HCT116 (cell line): ENCODE measurements around the gene LYVE1.

Experiments used
- CEBPB ChIP-seq: IDR thresholded peaks from 2 replicates; pipeline ENCODE4 v1.6.1; 2012; ENCODE audit warnings: low read depth
- CTCF ChIP-seq, 3 experiments: fragments of 200-600 bp in 1 of 3; sonication (generic) in 1 of 3; IDR thresholded peaks in 2 of 3; conservative IDR thresholded peaks in 1 of 3; 2 replicates each; pipeline ENCODE4 v1.5.1; 2012 to 2017; ENCODE audit warnings: low read depth in 2 of 3, low read length in 2 of 3, antibody characterized with exemption in 1 of 3, borderline replicate concordance in 1 of 3, control low read depth in 1 of 3, mild to moderate bottlenecking in 1 of 3, mixed read lengths in 1 of 3, mixed run types in 1 of 3, moderate library complexity in 1 of 3; ENCODE audit not compliant: insufficient read depth in 1 of 3
- ELF1 ChIP-seq: IDR thresholded peaks from 2 replicates; pipeline ENCODE4 v1.6.1; 2012; ENCODE audit warnings: low read depth, borderline replicate concordance
- EZH2phosphoT487 ChIP-seq: fragments of 200-600 bp; IDR thresholded peaks from 2 replicates; pipeline ENCODE4 v1.6.1; 2018; ENCODE audit warnings: antibody characterized with exemption, borderline replicate concordance
- POLR2A ChIP-seq: IDR thresholded peaks from 2 replicates; pipeline ENCODE4 v1.7.0; 2011; ENCODE audit warnings: borderline replicate concordance; ENCODE audit not compliant: insufficient read depth, insufficient read length; ENCODE audit errors: extremely low read depth
- RAD21 ChIP-seq: IDR thresholded peaks from 2 replicates; pipeline ENCODE4 v1.6.1; 2012; ENCODE audit warnings: low read depth, mild to moderate bottlenecking
- TCF7L2 ChIP-seq: IDR thresholded peaks from 2 replicates; pipeline ENCODE4 v1.7.0; 2011; ENCODE audit warnings: borderline replicate concordance, inconsistent platforms; ENCODE audit not compliant: insufficient read depth, insufficient read length; ENCODE audit errors: extremely low read depth

- TF ChIP-seq RAD21 (no peak), POLR2A (no peak), CEBPB (no peak), ELF1 (no peak), TCF7L2 (no peak), CTCF (IDR thresholded peaks at IDR 0.05 in 2 of 3, conservative IDR thresholded peaks at IDR 0.05 in 1 of 3; ENCODE audit: borderline replicate concordance in 1 of 3, insufficient read depth in 1 of 3, low read depth in 2 of 3, low read length in 2 of 3) (no peak), EZH2phosphoT487 (no peak)
These were observed 23.7 kb downstream of the LYVE1 start for GRCh38 chr11:10544491-10545465.
